ENCODE results near the gene ZNF22. TPM values are rescaled to one million over a fixed set of nuclear protein-coding genes. Genes with fewer than 3 reads are reported as not detected.

The ZNF22 gene
- total RNA-seq, 1 experiment from 2014 or later, result 13.5 TPM

DNA sequence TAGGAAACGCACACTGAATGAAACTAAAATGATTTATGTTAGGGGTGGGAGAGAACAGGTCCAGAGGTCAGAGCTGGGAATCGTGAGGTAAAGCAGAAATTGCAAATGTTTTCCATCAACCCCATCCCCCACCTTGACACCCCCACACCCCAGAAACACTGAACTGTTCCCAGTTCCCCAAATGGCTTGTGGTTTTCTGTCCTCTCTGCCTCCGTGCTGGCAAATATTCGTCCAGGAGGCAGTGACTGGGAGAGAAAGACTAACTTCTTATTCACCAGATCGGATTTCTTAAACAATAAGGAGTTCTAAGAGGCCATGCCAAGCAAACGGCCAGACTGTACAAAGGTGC lies 41.9 kb upstream of the ZNF22 start:
- no peaks in the 10 kb centered on the region for H4K20me1 ChIP-seq (ENCODE audit: insufficient read depth)
- H3K9me2 ChIP-seq (ENCODE audit: insufficient read depth), result no peaks in the 10 kb centered on the region
- RAD21 ChIA-PET (ENCODE audit: low non-redundant PET in 1 of 2, low total read pairs in 2 of 2, uncharacterized antibody in 2 of 2, unreplicated experiment in 2 of 2), result interaction anchor here in 1 of 2 experiments (1.0 kb wide), 1 partner anchor 26 kb away, joined by 3 read pairs; no protein-coding TSS in a partner anchor
- no peaks in the 10 kb centered on the region for H3K79me2 ChIP-seq (ENCODE audit: insufficient read depth, low read length)
- no TSS peak for BruUV-seq (replicated peaks)
- intact Hi-C loops (cut with micrococcal nuclease), result loop anchor here (1.0 kb wide), 1 partner anchor 19 kb away; the partner anchor contains the start of gene DEPP1
- H2AFZ ChIP-seq (ENCODE audit: low read depth, low read length, poor library complexity, severe bottlenecking), result no peak overlapping the region
- POLR2A ChIA-PET, result no interaction called here
- CTCF ChIA-PET, result interaction anchor here (1.7 kb wide), 1 partner anchor 26 kb away, joined by 4 read pairs; no protein-coding TSS in a partner anchor
- H3K4me1 ChIP-seq (ENCODE audit: control insufficient read depth in 1 of 2, insufficient read depth in 2 of 2, low read length in 2 of 2), result peaks cover 3 to 17% of the 10 kb centered on the region in 2 experiments; a peak in 3 of 4 replicates
- TF ChIP-seq SIN3A (IDR thresholded peaks at IDR 0.05; ENCODE audit: low read depth) (no peak), CEBPB (IDR thresholded peaks at IDR 0.05; ENCODE audit: low read depth) (no peak), FOSL1 (IDR thresholded peaks at IDR 0.05; ENCODE audit: low read depth) (no peak), EZH2phosphoT487 (IDR thresholded peaks at IDR 0.05; ENCODE audit: borderline replicate concordance) (no peak), JUND (IDR thresholded peaks at IDR 0.05) (no peak), POLR2AphosphoS5 (IDR thresholded peaks at IDR 0.05; ENCODE audit: low read depth, low read length) (no peak), EGR1 (IDR thresholded peaks at IDR 0.05; ENCODE audit: low read depth) (no peak), EZH2 (IDR thresholded peaks at IDR 0.05) (no peak)
- TF ChIP-seq, protein P1, sequence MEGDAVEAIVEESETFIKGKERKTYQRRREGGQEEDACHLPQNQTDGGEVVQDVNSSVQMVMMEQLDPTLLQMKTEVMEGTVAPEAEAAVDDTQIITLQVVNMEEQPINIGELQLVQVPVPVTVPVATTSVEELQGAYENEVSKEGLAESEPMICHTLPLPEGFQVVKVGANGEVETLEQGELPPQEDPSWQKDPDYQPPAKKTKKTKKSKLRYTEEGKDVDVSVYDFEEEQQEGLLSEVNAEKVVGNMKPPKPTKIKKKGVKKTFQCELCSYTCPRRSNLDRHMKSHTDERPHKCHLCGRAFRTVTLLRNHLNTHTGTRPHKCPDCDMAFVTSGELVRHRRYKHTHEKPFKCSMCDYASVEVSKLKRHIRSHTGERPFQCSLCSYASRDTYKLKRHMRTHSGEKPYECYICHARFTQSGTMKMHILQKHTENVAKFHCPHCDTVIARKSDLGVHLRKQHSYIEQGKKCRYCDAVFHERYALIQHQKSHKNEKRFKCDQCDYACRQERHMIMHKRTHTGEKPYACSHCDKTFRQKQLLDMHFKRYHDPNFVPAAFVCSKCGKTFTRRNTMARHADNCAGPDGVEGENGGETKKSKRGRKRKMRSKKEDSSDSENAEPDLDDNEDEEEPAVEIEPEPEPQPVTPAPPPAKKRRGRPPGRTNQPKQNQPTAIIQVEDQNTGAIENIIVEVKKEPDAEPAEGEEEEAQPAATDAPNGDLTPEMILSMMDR (IDR thresholded peaks at IDR 0.05 in 2 of 3, conservative IDR thresholded peaks at IDR 0.05 in 1 of 3; ENCODE audit: borderline replicate concordance in 1 of 3, insufficient read depth in 1 of 3, low read depth in 2 of 3, low read length in 2 of 3), result no peak
- TF ChIP-seq, protein P2, sequence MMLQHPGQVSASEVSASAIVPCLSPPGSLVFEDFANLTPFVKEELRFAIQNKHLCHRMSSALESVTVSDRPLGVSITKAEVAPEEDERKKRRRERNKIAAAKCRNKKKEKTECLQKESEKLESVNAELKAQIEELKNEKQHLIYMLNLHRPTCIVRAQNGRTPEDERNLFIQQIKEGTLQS (IDR thresholded peaks at IDR 0.05), result no peak
- TF ChIP-seq, protein P3, sequence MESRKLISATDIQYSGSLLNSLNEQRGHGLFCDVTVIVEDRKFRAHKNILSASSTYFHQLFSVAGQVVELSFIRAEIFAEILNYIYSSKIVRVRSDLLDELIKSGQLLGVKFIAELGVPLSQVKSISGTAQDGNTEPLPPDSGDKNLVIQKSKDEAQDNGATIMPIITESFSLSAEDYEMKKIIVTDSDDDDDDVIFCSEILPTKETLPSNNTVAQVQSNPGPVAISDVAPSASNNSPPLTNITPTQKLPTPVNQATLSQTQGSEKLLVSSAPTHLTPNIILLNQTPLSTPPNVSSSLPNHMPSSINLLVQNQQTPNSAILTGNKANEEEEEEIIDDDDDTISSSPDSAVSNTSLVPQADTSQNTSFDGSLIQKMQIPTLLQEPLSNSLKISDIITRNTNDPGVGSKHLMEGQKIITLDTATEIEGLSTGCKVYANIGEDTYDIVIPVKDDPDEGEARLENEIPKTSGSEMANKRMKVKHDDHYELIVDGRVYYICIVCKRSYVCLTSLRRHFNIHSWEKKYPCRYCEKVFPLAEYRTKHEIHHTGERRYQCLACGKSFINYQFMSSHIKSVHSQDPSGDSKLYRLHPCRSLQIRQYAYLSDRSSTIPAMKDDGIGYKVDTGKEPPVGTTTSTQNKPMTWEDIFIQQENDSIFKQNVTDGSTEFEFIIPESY (IDR thresholded peaks at IDR 0.05; ENCODE audit: extremely low read depth, insufficient replicate concordance, low read length), result no peak
- peak overlapping the region; percentile 75 to 92 for H3K4me3 ChIP-seq (replicated peaks in 1 of 2; ENCODE audit: low read depth in 1 of 2, low read length in 2 of 2)
- peak overlapping the region; percentile 98 for H3K4me2 ChIP-seq (ENCODE audit: low read length)
- H3K9me3 ChIP-seq (ENCODE audit: control insufficient read depth in 1 of 2, insufficient read depth in 1 of 2, low read depth in 1 of 2, low read length in 2 of 2), result no peaks in the 10 kb centered on the region
- DNase-seq (ENCODE audit: low read depth, low spot score), result no peak
- no peaks in the 10 kb centered on the region for H3K27me3 ChIP-seq (ENCODE audit: insufficient read depth, low read length)
- peak overlapping the region; percentile 79 for H3K9ac ChIP-seq (ENCODE audit: low read length)
- H3K27ac ChIP-seq (ENCODE audit: low read depth, low read length), result peak overlapping the region; percentile 50
- H3K36me3 ChIP-seq (ENCODE audit: control insufficient read depth in 1 of 2, insufficient read depth in 2 of 2, low read length in 2 of 2), result no peaks in the 10 kb centered on the region
- no peak for ATAC-seq
